WERI-Rb-1 (cell line): ENCODE measurements around the gene PRPF38B.
A peak's percentile ranks its signal among the peaks of the same experiment; 100 is the strongest.

Source experiments
- DNase-seq: peaks from one replicate; pipeline ENCODE4 v3.0.0-alpha.2; 2020
- H3K27ac ChIP-seq: fragments of 250-450 bp; sonication (Bioruptor Pico); 2 replicates; pipeline ENCODE4 v1.5.1; 2020; ENCODE audit warnings: mild to moderate bottlenecking, moderate library complexity
- H3K27me3 ChIP-seq: fragments of 250-450 bp; sonication (Bioruptor Pico); 2 replicates; pipeline ENCODE4 v1.5.1; 2021; ENCODE audit warnings: mild to moderate bottlenecking, low read depth, moderate library complexity; ENCODE audit not compliant: insufficient read depth, severe bottlenecking
- H3K36me3 ChIP-seq: fragments of 250-450 bp; sonication (Bioruptor Pico); 2 replicates; pipeline ENCODE4 v1.5.1; 2020; ENCODE audit warnings: mild to moderate bottlenecking, moderate library complexity
- H3K4me3 ChIP-seq: 2 replicates; pipeline ENCODE4 v1.5.1; 2011; ENCODE audit warnings: low read depth, mild to moderate bottlenecking, control low read depth, low read length
- H3K9me3 ChIP-seq: fragments of 250-450 bp; sonication (Bioruptor Pico); 2 replicates; pipeline ENCODE4 v1.5.1; 2021; ENCODE audit warnings: mild to moderate bottlenecking, moderate library complexity; ENCODE audit not compliant: severe bottlenecking
- TF ChIP-seq, protein P1 (sequence below): IDR thresholded peaks from 2 replicates; pipeline ENCODE4 v1.5.1; 2011; ENCODE audit warnings: low read depth, mild to moderate bottlenecking, control low read depth, inconsistent platforms, low read length

The PRPF38B gene, protein sequence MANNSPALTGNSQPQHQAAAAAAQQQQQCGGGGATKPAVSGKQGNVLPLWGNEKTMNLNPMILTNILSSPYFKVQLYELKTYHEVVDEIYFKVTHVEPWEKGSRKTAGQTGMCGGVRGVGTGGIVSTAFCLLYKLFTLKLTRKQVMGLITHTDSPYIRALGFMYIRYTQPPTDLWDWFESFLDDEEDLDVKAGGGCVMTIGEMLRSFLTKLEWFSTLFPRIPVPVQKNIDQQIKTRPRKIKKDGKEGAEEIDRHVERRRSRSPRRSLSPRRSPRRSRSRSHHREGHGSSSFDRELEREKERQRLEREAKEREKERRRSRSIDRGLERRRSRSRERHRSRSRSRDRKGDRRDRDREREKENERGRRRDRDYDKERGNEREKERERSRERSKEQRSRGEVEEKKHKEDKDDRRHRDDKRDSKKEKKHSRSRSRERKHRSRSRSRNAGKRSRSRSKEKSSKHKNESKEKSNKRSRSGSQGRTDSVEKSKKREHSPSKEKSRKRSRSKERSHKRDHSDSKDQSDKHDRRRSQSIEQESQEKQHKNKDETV

DNA sequence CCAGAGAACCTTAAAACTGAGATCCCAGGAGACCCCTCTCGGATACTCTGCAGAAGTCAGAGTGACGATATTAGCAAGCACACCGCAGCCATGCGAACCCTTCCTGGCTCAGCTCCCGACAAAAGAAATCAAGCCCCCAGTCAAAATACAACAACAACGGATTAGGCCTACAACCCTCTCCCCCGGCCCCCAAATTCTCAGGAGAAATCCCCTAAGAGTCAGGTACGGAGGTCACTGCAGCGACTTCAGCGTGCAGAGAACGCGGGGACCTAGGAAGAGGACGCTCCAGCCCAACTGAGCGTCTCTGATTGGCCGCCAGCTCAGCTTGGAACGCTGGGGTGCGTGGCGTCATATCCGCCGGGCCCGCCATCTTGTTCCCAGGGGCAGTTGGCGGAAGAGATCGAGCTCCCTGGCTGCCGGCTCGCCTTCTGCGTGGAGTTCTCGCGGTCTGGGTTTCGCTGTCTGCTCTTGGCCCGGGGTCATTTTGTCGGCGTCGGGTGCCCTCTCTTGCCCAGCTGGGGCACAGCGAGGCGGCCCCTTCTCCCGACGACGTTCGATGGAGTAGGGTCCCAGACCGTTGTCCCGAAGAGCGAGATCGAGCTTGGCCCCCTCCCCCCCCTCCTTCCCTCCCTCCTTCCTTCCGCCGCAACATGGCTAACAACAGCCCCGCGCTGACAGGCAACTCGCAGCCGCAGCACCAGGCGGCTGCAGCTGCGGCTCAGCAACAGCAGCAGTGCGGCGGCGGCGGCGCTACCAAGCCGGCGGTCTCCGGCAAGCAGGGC, at the start of gene PRPF38B:
TSS of gene PRPF38B (plus strand) at position 369 of the 782 bp plus-strand sequence. CDS start at position 651, 282 bp downstream.
- Histone ChIP-seq H3K9me3 (no peaks in the 10 kb centered on the region), H3K4me3 (peak within 1 kb of the TSS; percentile 99), H3K27me3 (no peaks in the 10 kb centered on the region), H3K36me3 (peaks cover 41% of the 10 kb centered on the region), H3K27ac (peak within 1 kb of the TSS; percentile 97)
- TF ChIP-seq, protein P1, sequence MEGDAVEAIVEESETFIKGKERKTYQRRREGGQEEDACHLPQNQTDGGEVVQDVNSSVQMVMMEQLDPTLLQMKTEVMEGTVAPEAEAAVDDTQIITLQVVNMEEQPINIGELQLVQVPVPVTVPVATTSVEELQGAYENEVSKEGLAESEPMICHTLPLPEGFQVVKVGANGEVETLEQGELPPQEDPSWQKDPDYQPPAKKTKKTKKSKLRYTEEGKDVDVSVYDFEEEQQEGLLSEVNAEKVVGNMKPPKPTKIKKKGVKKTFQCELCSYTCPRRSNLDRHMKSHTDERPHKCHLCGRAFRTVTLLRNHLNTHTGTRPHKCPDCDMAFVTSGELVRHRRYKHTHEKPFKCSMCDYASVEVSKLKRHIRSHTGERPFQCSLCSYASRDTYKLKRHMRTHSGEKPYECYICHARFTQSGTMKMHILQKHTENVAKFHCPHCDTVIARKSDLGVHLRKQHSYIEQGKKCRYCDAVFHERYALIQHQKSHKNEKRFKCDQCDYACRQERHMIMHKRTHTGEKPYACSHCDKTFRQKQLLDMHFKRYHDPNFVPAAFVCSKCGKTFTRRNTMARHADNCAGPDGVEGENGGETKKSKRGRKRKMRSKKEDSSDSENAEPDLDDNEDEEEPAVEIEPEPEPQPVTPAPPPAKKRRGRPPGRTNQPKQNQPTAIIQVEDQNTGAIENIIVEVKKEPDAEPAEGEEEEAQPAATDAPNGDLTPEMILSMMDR: no peak
- peak; percentile 94 for DNase-seq

DNA sequence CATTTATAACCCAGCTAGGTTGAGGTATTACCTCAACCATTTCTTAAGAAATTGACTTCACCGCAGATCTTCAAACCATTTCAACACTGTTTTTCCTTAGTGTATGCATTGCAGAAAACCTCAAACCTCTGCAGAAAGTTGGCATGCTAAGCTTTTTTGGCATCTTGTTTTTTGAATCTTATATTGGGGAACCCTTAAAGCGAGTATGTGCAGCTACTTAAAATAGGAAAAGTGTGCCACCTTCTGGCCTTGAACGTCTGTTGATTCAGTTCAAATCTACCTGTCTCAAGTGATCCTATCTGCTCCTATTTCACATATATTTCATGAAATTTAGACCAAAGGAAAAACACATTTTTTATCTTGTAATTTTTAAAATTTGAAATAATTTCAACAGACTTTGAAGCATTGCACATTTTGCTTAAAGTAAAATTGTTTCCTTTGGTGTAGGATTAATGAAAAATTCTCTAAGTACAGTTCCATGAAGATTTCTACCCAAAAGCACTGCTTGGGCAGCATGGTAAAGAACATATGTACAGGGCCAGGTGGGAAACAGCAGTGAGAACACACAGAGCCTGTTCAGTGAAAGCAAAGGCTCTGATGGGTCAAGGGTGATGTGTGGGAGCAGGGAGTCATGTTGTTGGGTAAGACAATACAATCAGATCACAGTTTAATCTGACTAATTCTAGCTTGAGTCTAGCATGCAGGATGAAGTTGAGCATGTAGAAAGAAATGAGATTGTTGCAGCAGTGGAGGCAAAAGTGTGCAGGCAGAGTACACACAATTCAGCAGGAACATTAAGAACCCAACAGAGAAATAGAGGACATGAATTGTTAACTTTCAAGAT, 48.4 kb upstream of the PRPF38B start:
- H3K9me3 ChIP-seq: no peaks in the 10 kb centered on the region
- no peaks in the 10 kb centered on the region for H3K27me3 ChIP-seq
- DNase-seq: peak; percentile 32
- TF ChIP-seq, protein P1: peak; percentile 49; the same call in 1 of the 2 replicates
- H3K36me3 ChIP-seq: no peaks in the 10 kb centered on the region
- no peak overlapping the region for H3K4me3 ChIP-seq
- no peak overlapping the region for H3K27ac ChIP-seq

DNA sequence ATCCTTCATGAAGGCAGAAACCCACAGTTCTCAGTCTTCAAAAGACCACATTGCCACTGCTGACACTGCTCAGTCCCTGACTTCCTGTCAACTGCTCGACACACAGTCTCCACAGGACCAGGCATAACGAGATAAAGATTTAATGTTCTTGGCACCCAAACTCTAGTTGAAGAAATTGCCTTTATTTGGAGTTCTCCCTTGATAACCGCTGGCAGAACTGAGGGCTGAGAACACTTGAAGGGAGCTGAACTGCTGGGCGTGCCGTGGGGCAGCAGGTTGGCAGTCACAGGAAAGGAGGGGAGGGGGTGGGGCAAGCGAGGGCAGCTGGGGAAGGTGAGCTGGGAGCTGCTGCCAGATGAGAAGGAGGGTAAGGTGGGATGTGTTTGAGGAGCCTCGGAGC, 47.1 kb upstream of the PRPF38B start:
- TF ChIP-seq, protein P1: no peak
- Histone ChIP-seq H3K27me3 (no peaks in the 10 kb centered on the region), H3K27ac (no peak overlapping the region), H3K9me3 (no peaks in the 10 kb centered on the region), H3K4me3 (no peak overlapping the region), H3K36me3 (no peaks in the 10 kb centered on the region)
- no peak for DNase-seq

DNA sequence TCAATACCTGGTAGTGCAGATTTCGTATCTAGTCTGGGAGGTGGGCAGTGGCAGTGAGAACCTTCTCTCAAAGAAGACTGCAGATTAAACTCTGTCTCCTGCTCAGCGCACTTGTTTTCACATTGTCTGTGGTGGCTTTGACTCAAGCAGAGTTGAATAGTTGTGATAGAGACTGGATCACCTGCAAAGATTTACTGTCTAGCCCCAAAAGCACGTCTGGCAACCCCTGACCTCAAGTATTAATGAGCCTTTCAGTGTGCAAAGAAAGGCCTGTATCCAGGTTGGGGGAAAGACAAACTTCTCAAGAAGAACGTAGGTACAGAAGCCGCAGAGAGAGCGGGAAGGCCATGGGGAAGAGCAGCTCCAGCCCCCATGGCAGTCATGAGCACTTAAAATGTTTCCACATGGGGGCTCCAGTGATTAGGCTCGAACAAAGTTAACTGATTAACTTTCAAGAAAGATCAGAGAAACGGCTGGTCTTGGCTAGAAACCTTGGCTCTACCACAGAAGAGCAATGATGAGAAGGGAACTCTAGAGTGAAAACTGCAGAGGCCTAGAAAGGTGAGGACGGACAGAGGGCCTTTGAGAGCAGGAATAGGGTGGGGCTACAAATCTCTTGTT, 46.4 kb upstream of the PRPF38B start:
- no peak for DNase-seq
- Histone ChIP-seq H3K4me3 (no peak overlapping the region), H3K36me3 (no peaks in the 10 kb centered on the region), H3K27me3 (no peaks in the 10 kb centered on the region), H3K27ac (no peak overlapping the region), H3K9me3 (no peaks in the 10 kb centered on the region)
- TF ChIP-seq, protein P1: no peak

DNA sequence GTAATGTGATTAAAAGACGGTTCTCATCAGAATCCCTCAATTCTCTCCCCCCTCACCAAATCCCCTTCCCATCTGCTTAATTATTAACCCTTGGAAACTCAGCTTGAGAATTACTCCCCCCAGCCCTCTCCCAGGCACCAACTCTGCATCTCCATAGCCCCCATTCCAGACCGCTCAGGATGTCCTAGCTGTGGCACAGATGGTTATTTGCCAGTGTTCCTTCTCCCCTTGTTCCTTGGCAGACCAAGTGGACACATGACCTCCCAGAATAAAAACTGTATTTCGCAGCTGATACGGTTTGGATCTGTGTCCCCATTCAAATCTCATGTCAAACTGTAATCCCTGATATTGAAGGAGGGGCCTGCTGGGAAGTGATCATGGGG, 45.9 kb upstream of the PRPF38B start:
- no peaks in the 10 kb centered on the region for H3K9me3 ChIP-seq
- H3K27ac ChIP-seq: no peak overlapping the region
- DNase-seq: no peak
- no peak overlapping the region for H3K4me3 ChIP-seq
- no peaks in the 10 kb centered on the region for H3K36me3 ChIP-seq
- no peaks in the 10 kb centered on the region for H3K27me3 ChIP-seq
- TF ChIP-seq, protein P1: no peak
